Measurements from ENCODE around the gene ATP9A.
"Not testable (repeated sequence)": the region's sequence is repeated elsewhere in the genome, so short reads cannot be mapped to it uniquely, and the experiment has no call there.

ATP9A gene

DNA sequence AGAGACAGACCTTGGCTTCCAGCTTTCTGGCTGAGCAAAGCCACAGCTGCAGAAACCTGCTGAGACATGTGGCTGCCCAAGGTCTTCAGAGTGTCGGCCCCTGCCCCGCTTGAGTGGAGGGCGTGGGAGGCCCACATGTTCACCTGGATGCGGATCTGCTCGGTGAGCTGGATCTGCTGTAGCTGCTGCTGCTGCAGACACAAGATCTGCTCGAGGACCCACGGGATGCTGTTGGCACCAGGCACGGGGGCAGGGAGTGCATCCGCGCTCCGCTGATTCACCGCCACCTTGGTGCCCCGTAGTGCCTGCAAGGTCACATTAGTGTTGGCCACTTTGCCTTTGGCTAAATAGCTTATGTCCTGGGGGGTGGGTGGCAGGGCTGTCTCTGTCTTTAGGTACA lies 23.4 kb upstream of the ATP9A start:
- DNase-seq (ENCODE audit: low spot score): no peak

DNA sequence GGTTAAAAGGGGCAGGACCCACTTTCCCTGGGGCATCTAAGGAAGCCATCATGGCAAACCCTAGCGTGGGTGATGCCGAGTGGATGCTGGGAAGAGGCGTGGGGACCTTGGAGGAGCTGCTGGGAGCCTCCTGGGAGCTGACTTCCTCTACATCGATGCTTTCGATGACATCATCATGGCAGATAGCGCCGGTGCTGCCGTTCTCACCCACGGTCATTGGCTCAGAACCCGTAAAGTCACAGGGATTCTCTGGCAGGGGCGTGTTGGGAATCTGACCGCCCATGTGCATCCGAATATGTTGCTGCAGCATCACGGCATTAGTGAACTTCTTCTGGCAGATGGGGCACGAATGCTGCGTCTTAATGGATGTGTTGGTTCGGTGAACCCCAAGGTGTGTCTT lies 22.1 kb upstream of the ATP9A start:
- no peak for DNase-seq (ENCODE audit: low spot score)

DNA sequence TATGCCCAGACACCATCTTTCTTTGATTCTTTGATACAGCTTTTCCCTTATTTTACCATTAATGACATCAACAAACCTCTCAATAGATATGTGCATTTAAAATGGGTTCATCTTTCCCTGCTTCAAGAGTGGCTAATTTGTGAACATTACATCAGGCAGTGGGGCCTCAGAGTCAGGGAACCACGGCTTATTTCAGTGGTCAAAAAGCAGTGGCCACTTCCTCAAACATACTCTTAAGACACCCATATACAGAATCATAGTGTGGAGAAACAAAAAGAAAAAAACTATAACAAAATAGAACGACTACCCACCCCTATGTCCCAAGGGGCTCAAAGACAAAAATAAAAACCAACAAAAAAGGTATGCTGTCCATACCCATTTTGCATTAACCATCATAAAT lies 21.2 kb upstream of the ATP9A start:
- DNase-seq (ENCODE audit: low spot score): no peak

DNA sequence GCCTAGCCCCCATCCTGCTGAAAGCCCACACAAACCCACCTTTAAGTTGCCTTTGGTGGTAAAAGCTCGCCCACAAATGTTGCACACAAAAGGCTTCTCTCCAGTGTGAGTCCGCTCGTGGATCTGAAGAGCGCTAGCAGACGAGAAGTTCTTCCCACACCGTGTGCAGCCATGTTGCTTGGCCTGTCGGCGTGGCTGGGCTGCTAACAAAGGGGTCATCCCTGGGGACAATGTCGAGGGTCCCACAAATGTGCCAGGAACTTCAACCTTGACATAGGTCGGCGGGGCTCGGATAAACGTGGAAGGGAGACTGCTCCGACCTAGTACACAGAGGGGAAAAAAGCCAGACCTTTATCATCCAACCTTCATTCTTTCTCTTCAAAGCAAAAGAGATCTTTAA lies 20.6 kb upstream of the ATP9A start:
- DNase-seq (ENCODE audit: low spot score): no peak

DNA sequence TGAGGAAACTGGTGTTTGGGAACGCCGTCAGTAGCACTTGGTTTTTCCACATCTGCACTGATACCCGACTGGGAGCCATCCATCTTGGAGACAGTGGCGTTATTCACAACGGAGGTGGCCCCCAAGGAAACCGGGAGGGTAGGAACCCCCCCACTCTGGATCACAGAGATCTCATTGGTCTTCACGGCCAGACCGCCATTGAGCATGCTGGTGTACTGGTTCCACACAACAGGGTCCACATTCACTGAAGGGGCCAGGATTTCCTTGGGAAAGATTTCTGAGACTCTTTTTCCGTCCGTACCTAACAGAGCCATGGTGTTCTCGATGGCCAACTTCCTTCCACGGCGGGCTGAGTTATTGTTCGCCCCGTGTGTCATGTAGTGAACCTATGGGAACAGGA lies 16.1 kb upstream of the ATP9A start:
- no peak for DNase-seq (ENCODE audit: low spot score)

DNA sequence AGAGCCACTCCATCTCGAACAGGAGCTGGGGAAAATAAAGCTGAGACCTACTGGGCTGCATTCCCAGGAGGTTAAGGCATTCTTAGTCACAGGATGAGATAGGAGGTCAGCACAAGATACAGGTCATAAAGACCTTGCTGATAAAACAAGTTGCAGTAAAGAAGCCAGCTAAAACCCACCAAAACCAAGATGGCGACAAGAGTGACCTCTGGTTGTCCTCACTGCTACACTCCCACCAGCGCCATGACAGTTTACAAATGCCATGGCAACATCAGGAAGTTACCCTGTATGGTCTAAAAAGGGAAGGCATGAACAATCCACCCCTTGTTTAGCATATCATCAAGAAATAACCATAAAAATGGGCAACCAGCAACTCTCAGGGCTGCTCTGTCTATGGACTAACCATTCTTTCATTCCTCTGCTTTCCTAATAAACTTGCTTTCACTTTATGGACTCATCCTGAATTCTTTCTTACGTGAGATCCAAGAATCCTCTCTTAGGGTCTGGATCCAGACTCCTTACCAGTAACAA lies 10.1 kb upstream of the ATP9A start:
- not testable (repeated sequence) for DNase-seq (ENCODE audit: low spot score)

DNA sequence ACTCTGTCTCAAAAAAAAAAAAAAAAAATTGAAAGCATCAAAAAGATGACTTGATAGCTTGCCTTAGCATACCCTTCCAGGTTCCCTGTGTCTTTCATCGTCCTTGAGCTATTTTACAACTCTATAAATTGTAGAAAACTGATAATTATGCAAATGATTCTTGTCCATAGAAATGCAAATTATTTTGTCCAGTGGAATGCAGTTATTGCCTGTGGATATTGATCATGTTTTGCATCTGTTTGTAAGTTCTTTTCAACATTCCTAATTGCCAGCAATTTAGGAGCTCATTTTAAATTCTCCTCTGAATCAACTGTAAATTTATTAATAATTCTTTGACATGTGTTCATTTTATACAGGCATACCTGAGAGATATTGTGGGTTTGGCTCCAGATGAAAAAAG lies 7.1 kb upstream of the ATP9A start:
- no peak for DNase-seq (ENCODE audit: low spot score)

DNA sequence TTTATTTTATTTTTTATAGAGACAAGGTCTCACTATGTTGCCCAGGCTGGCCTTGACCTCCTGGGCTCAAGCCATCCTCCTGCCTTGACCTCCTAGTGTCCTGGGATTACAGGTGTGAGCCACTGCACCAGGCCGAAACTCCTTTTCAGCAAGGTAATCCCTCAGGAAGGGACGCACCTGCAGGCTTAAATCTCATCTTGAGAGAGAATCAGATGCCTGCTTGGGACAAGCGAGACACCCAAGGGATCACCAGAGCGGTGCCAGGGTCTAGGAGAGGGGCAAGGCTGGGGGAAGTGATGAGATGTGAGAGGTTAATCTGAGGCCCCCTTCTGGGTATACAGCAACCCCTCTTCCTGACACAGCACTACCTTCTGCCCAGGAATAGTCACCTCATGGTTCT lies 4.0 kb upstream of the ATP9A start:
- DNase-seq (ENCODE audit: low spot score): no peak

DNA sequence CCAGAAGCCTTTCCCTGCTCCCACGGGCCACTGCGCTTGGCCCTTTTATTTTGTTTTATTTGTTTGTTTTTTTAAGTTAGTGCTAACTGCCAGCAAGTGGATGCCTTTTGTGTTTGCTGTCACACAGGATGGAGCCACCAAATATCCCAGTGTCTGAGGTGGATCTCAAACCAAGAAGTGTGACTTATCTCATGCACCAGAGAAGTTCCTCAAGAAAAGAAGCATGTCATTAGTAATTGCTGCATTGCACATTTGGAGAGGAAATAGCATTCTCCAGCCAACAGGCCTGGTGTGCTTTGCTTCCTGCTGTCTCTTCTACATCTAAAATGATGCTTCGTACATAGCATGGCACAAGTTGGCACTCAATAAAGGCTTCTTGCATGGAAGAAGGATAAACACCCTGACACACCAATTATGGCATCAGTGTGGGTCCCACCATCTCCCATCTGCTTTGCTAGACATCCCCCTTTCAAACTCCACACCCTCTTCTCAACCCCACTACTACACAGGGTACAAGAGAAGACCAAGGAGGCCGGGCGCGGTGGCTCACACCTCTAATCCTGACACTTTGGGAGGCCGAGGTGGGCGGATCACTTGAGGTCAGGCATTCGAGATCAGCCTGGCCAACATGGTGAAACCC lies 1.9 kb upstream of the ATP9A start:
- peak; percentile 39 for DNase-seq (ENCODE audit: low spot score)

DNA sequence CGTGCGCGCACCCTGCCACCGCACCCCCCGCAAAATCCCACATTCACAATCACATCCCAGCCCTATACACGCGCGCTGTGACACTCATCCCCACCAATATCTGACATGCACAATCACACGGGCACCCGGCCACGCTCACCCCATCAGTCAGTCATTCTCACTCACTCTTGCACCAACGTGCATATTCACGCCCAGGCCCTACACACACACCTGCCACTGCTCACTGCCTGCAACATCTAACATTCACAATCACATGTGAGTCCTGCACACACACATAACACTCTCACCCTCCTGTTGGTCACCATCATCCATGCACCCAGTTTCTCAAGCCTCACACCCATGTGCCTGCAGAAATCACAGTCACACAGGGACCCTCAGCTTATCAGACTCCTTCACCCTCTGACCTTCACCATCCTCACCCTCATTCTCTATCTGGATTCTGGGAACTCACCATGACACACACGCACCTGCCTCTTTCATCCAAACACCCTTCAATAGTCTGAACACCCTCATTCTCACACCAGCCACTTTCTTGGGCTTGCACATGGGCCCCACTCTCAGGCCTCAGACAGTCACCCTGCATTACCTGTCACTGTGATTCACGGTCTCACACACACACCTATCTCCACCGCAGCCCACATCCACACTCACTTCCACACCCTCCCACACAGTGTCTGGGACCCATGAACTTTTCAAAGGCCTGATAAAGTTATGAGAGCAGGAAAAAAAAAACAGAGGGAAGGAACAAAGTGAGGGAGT lies 748 bp upstream of the ATP9A start:
- no peak for DNase-seq (ENCODE audit: low spot score)

DNA sequence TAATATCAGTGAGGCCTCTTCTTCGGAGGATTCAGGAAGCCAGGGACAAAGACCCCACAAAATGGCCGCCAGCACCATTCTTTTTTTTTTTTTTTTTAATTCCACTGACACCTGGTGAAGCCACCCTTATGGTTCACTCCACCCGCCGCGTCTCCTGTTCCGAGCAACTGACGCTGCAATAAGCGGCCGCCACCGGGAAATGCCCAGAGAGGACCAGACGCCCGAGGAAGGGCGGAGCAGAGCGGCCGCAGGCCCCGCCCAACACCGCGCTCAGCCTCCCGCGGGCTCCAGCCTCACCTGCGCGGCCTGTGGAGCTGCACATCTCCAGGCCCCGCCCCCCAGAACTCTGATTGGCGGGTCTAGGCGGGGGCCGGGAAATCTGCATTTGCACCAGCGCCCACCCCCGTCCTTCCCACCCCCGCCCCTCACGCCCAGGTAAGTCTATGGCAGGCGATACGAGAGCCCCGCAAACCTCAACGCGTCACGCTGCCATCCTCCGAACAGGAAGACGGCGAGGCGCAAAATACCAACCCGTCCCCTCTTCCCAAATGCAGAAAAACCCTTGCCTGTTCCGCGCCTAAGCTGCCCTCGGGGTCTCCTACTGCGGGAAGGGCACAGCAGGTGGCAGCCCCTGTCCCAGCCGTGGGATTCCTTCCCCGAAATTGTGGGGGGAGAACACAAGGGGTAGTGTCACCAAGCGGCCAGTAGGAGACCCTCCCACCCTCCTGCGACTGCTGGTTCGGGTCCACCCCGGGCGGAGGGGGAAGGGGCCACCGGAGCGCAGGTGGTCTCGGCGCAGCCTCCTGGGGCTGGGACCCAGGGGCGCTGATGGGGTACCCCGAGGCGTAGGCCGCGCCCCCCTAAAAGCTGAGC lies 960 bp downstream of the ATP9A start:
- DNase-seq (ENCODE audit: low spot score): no peak

DNA sequence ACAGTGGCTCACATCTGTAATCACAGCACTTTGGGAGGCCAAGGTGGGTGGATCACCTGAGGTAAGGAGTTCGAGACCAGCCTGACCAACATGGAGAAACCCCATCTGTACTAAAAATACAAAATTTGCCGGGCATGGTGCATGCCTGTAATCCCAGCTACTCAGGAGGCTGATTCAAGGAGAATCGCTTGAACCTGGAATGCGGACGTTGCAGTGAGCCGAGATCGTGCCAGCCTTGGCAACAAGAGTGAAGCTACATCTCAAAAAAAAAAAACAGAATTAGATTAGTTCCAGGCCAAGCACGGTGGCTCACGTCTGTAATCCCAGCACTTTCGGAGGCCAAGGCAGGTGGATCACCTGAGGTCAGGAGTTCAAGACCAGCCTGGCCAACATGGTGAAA lies 2.8 kb downstream of the ATP9A start:
- not testable (repeated sequence) for DNase-seq (ENCODE audit: low spot score)

DNA sequence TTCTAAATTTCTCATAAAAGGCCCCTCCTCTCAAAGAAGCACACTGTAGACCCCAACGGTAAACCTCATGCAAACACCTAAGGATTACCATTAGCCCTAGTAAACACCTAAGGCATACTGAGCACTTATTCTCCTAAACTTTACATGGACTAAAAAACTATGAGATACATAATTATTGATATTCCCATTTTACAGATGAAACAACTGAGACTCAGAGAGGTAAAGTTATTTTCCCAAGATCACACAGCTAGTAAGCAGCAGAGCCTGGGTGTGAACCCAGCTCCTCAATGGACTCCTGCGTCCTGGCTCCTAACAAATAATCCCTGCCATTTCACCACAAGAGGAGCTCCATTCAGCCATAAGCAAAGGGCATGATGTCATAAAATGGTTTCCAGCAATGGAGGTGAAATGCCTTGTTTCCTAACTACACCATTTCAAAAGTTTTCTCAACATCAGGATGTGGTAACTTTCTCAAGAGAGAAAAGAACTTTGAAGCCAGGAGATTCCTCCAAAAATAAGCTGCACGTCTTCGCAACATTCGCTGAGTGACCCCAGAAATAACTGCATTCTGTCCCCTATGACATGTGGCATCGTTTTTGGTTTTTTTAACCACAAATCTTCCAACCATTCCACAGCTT lies 4.1 kb downstream of the ATP9A start:
- no peak for DNase-seq (ENCODE audit: low spot score)

DNA sequence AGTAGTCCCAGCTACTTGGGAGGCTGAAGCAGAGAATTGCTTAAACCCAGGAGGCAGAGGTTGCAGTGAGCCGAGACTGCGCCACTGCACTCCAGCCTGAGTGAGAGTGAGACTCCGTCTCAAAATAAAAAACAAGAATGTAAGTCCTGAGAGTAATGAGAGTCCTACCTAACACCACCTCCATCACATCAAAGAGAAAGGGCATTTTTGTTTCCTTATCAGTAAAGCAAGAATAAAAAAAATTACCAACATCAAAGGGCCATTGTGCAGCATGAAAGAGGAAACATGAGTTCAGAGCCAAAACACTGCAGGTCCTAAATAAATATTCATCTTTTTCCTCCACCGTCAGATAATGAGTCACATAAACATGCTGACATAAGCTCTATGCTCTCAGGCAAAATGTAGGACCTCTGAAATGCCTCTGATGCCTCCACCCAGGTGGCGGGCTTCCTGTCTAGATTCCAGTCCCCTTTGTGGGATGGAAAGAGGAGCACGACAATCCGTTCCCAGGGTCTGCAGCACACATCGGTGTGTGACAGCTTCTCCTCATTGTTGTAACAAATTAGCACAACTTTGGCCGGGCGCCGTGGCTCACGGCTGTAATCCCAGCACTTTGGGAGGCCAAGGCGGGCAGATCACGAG lies 7.2 kb downstream of the ATP9A start:
- DNase-seq (ENCODE audit: low spot score): peak; percentile 76

DNA sequence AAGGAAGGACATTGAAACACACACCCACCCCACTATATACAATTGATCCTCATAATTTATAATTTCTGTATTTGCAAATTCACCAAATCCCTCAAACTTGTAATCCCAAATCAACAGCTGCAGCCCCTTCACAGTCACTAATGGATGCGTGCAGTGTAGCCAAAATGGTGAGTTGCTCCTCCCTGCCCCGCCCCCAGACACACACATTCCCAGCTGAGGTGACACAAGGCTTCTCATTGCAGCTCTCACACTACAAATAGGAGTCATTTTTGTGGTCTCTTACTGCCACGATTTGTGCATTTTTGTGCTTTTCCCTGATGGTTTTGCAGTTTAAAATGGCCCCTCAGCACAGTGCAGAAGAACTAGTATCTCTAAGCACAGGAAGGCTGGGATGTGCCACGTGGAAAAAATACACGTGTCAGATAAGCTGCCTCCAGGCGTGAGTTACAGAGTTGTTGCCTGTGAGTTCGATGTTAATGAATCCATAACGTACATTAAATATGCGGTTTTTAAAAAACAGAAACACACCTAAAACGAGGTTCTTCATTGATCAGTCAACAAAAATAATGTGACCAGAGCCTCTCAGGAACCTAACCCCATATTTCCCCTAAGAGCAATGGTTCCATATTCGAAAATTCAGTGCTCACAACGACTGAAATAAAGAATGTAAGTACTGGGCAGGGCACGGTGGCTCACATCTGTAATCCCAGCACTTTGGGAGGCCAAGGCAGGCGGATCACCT lies 8.2 kb downstream of the ATP9A start:
- no peak for DNase-seq (ENCODE audit: low spot score)

DNA sequence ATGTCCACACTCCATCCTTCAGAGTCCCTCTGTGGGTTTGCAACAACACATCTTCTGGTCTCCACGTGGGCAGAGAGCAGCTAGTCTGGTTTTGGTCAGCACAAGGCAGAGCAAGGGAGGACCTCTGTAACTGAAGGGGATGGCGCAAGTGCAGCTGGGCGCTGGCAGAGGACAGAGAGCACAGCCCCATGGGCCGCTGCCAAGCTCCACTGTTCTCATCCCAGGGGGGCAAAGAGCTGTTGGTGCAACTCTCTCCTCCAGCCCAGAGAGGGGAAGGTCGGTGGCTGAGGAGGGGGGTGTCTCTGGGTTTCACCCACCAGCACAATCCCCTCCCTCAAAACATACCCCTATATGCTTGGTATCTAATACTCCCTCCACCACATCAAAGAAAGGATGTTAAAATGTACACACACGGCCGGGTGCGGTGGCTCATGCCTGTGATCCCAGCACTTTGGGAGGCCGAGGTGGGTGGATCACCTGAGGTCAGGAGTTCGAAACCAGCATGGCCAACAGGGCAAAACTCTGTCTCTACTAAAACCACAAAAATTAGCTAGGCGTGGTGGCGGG lies 9.1 kb downstream of the ATP9A start:
- DNase-seq (ENCODE audit: low spot score): no peak

DNA sequence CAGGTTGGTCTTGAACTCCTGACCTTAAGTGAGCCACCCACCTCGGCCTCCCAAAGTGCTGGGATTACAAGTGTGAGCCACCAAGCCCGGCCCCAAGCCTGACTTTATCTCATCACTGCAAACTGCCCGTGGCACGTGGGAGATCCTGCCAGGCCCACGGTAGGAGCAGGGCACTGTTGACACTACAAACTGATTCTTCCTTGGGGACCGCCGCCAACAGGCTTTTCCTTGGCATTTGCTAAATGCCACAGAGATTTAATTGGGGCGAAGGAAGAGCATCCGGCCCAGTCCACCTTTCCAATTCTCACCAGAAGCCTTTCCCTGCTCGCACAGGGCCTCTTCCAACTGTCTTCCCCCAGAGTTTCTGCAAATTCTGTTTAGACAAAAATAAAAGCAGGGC lies 11.0 kb downstream of the ATP9A start:
- no peak for DNase-seq (ENCODE audit: low spot score)

DNA sequence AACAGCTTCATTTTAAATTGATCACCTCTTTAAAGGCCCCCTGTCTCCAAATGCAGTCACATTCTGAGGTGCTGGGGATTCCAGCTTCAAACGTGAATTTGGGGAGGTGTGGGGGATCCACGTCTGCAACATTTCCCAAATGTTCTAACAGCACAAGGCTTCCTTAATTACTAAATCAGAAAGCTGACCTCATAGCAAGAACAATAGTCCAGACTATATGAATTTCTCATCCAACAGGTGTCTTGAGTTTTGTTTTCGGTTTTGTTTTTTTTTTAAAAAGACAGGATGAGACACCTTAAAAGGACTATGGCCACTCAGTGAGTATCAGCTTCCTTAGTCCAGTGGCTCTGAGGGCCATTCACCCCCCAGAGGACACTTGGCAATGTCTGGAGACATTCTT lies 11.5 kb downstream of the ATP9A start:
- DNase-seq (ENCODE audit: low spot score): no peak

DNA sequence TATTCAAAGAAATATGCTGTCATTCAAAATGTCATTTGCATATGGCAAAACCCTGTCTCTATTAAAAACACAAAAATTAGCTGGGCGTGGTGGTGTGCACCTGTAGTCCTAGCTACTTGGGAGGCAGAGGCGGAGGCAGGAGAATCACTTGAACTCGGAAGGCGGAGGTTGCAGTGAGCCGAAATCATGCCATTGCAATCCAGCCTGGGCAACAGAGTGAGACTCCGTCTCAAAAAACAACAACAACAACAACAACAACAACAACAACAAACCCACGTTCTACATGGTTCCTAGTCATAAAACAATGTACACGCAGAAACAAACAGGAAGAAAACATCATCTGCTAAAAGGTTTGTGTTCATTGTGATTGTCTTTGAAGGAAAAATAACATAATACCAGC lies 15.0 kb downstream of the ATP9A start:
- not testable (repeated sequence) for DNase-seq (ENCODE audit: low spot score)

DNA sequence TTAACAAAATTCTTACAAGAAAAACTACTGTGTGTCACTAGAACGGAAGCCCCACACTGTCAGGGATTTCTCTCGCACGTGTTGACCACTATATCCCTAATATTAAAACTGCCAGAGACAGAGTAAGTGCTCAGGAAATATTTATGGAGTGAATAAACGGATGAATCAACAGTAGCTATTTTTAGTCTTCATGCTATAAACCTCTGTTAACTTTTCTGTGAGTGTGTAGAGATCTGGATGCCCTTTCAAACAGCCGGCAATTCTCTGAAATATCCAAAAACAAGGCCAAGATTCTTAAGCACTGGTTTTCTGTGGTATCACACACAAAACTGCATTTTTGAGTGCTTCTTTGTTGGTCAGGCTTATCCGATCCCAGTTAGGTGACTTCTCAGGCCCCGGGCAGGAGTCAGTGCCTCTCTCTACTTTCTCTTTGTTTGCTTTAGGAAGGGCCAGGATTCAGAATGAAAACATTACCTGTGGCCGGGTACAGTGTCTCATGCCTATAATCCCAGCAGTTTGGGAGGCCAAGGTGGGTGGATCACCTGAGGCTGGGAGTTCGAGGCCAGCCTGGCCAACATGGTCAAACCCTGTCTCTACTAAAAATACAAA lies 15.7 kb downstream of the ATP9A start:
- peak; percentile 87 for DNase-seq (ENCODE audit: low spot score)
